Astrocyte of the cerebellum (primary cell): ENCODE data around the gene MAB21L3.

ENCODE experiments used
- DNase-seq: peaks from one replicate; pipeline ENCODE4 v3.0.0-alpha.2; 2011; ENCODE audit warnings: low read depth
- H3K4me3 ChIP-seq: 2 replicates; pipeline ENCODE4 v1.5.1; 2011; ENCODE audit warnings: mild to moderate bottlenecking, low read depth, low read length, moderate library complexity
- CTCF ChIP-seq: IDR thresholded peaks from 2 replicates; pipeline ENCODE4 v1.5.1; 2012; ENCODE audit warnings: low read length, low read depth, moderate library complexity, mild to moderate bottlenecking; ENCODE audit errors: missing control alignments
- in situ Hi-C: cut with HindIII; loops from 2 replicates; pipeline ENCODE4 v1.10.0; 2017; ENCODE audit warnings: low sequenced_read_pairs

Gene MAB21L3

GRCh38 chr1:116113615-116114014 is 2.4 kb downstream of the MAB21L3 start:
- in situ Hi-C loops, result no loop called here
- H3K4me3 ChIP-seq, result no peak overlapping the region
- DNase-seq, result no peak
- TF ChIP-seq CTCF, result no peak

- TF ChIP-seq CTCF, result no peak
- in situ Hi-C loops, result no loop called here
- DNase-seq, result peak; percentile 28
- H3K4me3 ChIP-seq, result no peak overlapping the region
These were observed 4.6 kb downstream of the MAB21L3 start for GRCh38 chr1:116115476-116116439.

GRCh38 chr1:116118471-116118870 is 7.3 kb downstream of the MAB21L3 start:
- no peak for DNase-seq
- no peak for TF ChIP-seq CTCF
- H3K4me3 ChIP-seq, result no peak overlapping the region
- in situ Hi-C loops, result no loop called here

- DNase-seq, result no peak
- in situ Hi-C loops, result no loop called here
These were observed 8.7 kb downstream of the MAB21L3 start for GRCh38 chr1:116119876-116120275.

GRCh38 chr1:116122955-116123757 is 12.0 kb downstream of the MAB21L3 start:
- in situ Hi-C loops, result no loop called here
- peak; percentile 60 for DNase-seq
- no peak overlapping the region for H3K4me3 ChIP-seq
- TF ChIP-seq CTCF, result no peak

More at GRCh38 chr1:116119876-116120275, 8.7 kb downstream of the MAB21L3 start:
- no peak overlapping the region for H3K4me3 ChIP-seq
- no peak for TF ChIP-seq CTCF

- in situ Hi-C loops, result no loop called here
- DNase-seq, result no peak
- H3K4me3 ChIP-seq, result no peak overlapping the region
- TF ChIP-seq CTCF, result no peak
These were observed 12.8 kb downstream of the MAB21L3 start for GRCh38 chr1:116123837-116124533.
